ENCODE data around the gene GALNT16.

- TF ChIP-seq, protein P1, sequence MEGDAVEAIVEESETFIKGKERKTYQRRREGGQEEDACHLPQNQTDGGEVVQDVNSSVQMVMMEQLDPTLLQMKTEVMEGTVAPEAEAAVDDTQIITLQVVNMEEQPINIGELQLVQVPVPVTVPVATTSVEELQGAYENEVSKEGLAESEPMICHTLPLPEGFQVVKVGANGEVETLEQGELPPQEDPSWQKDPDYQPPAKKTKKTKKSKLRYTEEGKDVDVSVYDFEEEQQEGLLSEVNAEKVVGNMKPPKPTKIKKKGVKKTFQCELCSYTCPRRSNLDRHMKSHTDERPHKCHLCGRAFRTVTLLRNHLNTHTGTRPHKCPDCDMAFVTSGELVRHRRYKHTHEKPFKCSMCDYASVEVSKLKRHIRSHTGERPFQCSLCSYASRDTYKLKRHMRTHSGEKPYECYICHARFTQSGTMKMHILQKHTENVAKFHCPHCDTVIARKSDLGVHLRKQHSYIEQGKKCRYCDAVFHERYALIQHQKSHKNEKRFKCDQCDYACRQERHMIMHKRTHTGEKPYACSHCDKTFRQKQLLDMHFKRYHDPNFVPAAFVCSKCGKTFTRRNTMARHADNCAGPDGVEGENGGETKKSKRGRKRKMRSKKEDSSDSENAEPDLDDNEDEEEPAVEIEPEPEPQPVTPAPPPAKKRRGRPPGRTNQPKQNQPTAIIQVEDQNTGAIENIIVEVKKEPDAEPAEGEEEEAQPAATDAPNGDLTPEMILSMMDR (conservative IDR thresholded peaks at IDR 0.05; ENCODE audit: low read length) = no peak
- no peak for TF ChIP-seq EZH2phosphoT487 (IDR thresholded peaks at IDR 0.05; ENCODE audit: borderline replicate concordance, low read depth, low read length)
Observed at GRCh38 chr14:69269381-69269780, 9.4 kb downstream of the GALNT16 start.

Data from OCI-LY7 (cell line).